GM12874 (cell line): ENCODE data around the gene HRH2.

Experiments used
- TF ChIP-seq, protein P1 (sequence below): IDR thresholded peaks from 2 replicates; pipeline ENCODE4 v1.5.1; 2011; ENCODE audit warnings: low read depth, mild to moderate bottlenecking, control low read depth, low read length, moderate library complexity; ENCODE audit not compliant: insufficient read depth

HRH2 gene

DNA sequence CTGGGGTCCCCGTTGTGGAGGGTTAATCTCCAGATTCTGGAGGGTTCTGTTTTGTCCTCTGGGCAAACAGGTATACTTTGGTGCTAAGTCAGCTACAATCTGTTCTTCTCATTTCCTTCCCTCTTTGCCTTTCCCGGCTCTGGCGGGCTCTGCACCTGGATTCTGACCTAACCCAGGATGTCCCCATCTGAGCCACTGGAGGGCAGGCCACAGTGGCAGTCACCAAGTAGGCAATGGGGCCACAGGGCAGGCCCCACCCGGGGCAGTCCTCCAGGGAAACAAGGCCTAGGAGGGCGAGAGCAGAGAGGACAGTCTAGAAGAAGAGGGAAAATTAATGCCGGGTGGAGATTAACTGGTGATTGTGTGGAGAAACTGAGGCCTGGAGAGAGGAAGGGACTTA, 40.4 kb upstream of the HRH2 start:
- TF ChIP-seq, protein P1, sequence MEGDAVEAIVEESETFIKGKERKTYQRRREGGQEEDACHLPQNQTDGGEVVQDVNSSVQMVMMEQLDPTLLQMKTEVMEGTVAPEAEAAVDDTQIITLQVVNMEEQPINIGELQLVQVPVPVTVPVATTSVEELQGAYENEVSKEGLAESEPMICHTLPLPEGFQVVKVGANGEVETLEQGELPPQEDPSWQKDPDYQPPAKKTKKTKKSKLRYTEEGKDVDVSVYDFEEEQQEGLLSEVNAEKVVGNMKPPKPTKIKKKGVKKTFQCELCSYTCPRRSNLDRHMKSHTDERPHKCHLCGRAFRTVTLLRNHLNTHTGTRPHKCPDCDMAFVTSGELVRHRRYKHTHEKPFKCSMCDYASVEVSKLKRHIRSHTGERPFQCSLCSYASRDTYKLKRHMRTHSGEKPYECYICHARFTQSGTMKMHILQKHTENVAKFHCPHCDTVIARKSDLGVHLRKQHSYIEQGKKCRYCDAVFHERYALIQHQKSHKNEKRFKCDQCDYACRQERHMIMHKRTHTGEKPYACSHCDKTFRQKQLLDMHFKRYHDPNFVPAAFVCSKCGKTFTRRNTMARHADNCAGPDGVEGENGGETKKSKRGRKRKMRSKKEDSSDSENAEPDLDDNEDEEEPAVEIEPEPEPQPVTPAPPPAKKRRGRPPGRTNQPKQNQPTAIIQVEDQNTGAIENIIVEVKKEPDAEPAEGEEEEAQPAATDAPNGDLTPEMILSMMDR: no peak

DNA sequence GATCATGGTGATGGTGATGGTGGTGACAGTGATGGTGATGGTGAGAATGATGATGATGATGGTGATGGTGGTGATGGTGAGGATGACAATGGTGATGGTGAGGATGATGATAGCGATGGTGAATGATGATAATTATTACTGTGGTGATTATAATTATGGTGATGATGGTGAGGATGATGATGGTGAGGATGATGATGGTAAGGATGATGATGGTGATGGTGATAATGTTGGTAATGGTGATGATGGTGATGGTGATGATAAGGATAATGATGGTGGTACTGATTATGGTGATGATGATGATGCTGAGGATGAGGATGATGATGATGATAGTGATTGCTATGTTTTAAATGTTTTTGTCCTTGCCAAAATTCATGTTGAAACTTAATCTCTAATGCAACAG, 37.3 kb upstream of the HRH2 start:
- TF ChIP-seq, protein P1: no peak

DNA sequence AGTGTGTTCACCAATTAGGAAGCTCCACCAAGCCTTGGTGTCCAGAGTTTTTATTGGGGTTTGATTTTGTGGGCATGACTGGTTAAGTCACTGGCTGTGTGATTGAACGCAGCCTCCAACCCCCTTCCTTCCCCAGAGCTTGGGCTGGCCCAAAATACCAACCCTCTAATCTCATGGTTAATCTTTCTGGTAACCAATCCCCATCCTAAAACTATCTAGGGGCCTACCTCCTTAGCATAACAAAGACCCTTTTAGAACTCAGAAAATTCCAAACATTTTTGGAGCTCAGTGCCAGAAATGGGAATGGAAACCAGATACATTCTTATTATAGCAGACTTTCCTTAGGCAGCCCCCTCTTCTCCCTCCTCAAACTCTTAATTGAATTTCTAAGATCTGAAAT, 35.9 kb upstream of the HRH2 start:
- TF ChIP-seq, protein P1: no peak

DNA sequence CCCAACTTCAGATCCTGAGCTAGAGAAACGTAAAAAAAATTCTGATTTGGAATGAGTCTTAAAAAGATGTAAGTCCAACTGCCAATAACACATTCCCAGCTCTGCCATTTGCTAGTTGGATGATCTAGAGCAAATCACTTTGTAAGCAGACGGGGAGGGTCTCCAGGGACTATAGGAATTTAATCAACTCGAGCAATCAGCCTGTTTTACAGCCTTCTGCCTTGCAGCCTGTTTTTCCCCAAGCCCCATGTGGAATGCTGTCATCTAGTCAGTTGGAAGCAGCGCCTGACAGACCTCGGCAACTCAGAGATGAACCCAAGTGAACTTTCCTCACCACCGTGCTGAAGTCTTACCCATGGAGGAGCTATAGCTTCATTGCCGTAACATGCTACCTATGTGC, 34.8 kb upstream of the HRH2 start:
- TF ChIP-seq, protein P1: no peak

DNA sequence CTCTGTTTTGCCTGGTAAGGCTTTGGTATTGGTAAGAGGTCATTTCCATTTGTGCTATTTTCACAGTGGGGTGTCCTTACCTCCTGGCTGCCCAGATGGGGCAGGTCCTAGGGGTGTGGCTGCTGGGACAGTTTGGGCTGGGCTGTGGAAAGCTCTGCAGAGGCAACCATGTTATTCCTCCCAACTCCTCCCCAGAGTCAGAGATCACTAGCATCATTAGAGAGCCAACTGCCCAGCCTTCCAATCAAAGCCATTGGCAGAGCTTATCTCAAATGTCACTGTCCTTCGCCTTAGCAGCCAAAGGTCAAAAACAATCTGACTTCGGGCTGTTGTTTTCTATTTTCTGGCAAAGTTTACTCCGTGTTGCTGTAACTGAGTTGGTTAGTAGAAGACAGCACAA, 33.6 kb upstream of the HRH2 start:
- TF ChIP-seq, protein P1: no peak

DNA sequence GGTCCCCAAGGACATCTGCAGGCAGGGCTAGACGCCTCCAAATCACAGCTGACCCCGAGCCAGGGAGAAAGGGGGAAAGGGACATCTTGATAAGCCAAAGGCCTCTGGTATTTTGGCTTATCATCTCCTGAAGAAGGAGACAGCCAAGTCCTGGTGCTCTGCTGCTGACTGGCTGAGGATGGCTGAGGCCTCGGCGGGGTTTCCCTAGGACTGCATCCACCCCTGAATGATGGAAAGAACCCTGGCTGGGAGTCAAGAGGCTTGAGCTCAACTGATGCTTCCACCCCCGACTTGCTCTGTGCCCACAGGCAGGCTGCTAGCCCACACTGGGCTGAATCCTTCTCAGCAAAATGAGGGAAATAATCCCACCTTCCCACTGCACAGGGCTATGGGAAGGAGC, 30.9 kb upstream of the HRH2 start:
- TF ChIP-seq, protein P1: no peak

DNA sequence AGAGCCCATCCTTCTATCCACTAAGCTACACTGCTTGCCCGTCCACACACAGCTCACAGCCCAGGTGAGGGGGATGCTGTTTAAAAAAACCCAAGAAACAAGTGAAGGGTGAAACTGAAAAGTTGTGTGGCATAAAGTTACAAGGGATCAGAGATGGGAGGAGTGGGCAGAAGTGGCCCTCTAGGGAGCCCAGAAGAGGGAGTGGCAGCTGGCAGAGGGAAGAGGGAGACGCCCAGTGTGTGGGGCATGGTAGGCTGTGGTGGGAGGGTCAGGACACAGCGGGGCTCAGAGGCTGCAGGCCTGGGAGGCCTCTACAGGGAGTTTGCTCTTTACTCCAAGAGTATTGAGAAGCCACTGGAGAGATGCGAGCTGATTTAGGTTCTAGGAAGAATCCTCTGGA, 30.1 kb upstream of the HRH2 start:
- TF ChIP-seq, protein P1: no peak

DNA sequence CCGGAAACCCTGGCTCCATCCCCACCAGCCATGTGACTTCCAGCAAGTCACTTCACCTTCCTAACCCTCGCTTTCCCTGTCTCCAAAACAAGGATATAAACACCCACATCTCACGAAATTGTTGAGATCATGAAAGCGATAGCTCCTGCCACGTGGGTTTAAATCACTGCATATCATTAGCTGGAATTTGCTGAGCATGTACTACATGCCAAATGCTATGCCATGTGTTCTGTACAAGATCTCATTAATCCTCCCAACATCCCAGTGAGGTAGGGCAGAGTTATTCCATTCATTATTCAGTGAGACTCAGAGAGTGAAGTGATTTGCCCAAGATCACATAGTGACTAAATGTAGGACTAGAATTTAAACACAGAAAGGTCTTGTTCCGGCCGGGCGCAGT, 29.2 kb upstream of the HRH2 start:
- TF ChIP-seq, protein P1: no peak
